HG03159 (cell line): ENCODE data around the gene ZNF726.
"Not testable (repeated sequence)": the region's sequence is repeated elsewhere in the genome, so short reads cannot be mapped to it uniquely, and the experiment has no call there.

Experiments used
- ATAC-seq: cut with Tn5 transposase; IDR thresholded peaks from one replicate; pipeline ENCODE4 v1.9.1; 2021; ENCODE audit warnings: mild to moderate bottlenecking, moderate library complexity; ENCODE audit not compliant: unreplicated experiment

The ZNF726 gene

GRCh38 chr19:23937031-23937430, 22.3 kb downstream of the ZNF726 start:
- not testable (repeated sequence) for ATAC-seq

GRCh38 chr19:23943411-23943810, 28.7 kb downstream of the ZNF726 start:
- ATAC-seq = no peak

DNA sequence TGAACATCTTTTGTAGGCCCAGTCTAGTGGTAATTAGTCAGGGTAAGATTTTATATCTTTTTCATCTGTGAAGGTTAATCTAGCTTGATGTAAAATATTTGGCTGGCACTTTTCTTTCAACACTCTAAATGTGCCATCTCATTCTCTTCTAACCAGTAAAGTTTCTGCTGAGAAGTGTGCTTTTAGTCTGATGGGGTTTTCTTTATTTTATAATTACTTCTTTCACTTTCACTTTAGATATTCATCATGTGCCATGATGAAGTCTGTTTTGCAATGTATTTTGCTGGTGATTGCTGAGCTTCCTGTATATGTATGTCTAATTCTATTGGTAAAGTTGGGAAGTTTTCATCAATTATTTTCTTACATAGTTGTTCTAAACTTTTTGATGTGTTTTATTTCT, 31.9 kb downstream of the ZNF726 start:
- ATAC-seq = no peak

GRCh38 chr19:23949611-23950010, 34.9 kb downstream of the ZNF726 start:
- no peak for ATAC-seq

- no peak for ATAC-seq
Observed at GRCh38 chr19:23956051-23956450, 41.4 kb downstream of the ZNF726 start.

DNA sequence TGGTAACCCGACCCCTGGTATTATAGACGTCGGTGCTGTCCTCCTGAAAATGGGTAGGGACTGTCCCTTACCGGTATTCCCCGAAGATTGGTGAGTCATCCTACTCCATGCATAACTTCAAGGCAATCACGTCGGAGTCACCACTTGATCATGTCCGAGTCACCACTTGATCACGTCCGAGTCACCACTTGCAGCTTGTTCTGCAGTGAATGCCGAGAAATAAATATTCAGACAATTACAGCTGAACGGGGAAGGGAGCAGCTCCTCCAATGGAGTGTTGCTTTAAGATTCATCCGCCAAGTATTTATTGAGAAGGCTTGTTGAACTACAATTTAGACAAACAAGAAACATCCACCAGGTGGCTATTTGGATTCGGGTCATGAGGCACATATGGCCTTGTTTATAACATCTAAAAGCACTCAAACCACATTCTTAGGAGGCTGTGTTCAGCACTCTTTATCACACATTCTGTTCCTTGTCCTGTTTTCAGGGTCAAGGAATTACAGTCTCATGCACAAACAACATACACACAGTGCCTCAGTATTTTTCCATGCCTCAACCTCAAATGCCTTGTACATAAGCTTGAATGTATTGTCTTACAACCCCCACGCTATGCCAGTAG, 43.1 kb downstream of the ZNF726 start:
- ATAC-seq = no peak

GRCh38 chr19:23963396-23963795, 48.7 kb downstream of the ZNF726 start:
- ATAC-seq = not testable (repeated sequence)

DNA sequence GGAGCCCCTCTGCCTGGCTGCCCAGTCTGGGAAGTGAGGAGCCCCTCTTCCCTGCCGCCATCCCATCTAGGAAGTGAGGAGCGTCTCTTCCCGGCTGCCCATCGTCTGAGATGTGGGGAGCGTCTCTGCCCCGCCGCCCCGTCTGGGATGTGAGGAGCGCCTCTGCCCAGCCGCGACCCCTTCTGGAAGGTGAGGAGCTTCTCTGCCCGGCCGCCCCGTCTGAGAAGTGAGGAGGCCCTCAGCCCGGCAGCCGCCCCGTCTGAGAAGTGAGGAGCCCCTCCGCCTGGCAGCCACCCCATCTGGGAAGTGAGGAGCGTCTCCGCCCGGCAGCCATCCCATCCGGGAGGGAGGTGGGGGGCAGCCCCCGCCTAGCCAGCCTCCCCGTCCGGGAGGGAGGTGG, 49.2 kb downstream of the ZNF726 start:
- ATAC-seq = not testable (repeated sequence)

DNA sequence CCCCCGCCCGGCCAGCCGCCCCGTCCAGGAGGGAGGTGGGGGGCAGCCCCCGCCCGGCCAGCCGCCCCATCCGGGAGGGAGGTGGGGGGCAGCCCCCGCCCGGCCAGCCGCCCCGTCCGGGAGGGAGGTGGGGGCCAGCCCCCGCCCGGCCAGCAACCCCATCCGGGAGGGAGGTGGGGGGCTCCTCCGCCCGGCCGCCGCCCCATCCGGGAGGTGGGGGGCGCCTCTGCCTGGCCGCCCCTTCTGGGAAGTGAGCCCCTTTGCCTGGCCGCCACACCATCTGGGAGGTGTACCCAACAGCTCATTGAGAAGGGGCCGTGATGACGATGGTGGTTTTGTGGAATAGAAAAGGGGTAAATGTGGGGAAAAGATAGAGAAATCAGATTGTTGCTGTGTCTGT, 49.6 kb downstream of the ZNF726 start:
- not testable (repeated sequence) for ATAC-seq

DNA sequence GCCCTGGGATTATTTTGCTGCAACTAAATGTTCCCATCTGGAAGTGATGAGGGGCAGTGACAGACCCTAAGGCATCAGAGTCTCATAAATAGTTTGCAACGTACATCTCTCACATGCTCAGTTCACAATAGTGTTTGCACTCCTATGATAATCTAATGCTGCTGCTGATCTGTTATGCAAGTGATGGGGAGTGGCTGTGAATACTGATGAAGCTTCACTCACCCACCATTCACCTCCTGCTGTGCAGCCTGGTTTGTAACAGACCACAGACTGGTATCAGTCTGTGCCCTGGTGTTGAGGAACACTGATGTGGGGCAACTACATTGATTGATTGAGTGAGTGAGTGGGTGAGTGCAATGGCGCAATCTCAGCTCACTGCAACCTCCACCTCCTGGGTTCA, 54.9 kb downstream of the ZNF726 start:
- no peak for ATAC-seq

DNA sequence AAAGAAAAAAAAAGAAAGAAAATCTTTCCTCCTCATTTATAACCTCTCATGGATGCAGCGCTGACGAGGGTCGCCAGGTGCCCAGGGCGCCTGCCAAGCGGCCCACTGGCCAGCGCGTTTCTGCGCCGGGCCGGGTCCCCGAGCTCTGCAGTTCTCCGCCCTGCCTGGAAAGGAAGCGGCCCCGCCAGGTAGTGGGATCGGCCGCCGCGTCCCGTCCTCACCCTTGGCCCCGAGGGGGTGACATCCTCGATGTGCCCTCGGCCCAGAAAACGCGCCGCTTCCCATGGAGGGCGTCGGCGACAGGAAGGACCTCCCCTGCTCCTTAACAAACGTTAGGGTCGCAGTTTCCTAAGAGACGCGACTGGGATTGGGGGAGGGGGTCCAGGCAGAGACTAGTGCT, 56.9 kb downstream of the ZNF726 start:
- ATAC-seq = no peak

- no peak for ATAC-seq
Observed at GRCh38 chr19:23972161-23972560, 57.5 kb downstream of the ZNF726 start.

GRCh38 chr19:23974941-23975340, 60.3 kb downstream of the ZNF726 start:
- ATAC-seq = no peak

- not testable (repeated sequence) for ATAC-seq
Observed at GRCh38 chr19:23976631-23977030, 61.9 kb downstream of the ZNF726 start.

GRCh38 chr19:23977256-23977655, 62.6 kb downstream of the ZNF726 start:
- not testable (repeated sequence) for ATAC-seq

DNA sequence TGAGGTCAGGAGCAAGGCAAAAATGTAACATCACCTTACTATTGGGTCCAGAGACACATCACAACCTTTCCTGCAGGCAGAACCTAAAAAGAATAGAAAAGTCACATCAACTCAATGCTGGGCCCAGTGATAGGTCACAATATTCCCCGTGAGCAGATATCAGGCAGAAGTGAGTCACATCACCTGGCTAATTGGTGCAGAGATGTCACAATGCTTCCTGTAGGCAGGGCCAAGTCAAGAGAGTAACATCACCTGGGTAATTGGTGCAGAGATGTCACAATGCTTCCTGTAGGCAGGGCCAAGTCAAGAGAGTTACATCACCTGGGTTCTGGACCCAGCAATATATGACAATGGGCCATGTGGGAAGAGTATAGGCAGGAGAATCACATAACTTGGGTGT, 63.4 kb downstream of the ZNF726 start:
- no peak for ATAC-seq

DNA sequence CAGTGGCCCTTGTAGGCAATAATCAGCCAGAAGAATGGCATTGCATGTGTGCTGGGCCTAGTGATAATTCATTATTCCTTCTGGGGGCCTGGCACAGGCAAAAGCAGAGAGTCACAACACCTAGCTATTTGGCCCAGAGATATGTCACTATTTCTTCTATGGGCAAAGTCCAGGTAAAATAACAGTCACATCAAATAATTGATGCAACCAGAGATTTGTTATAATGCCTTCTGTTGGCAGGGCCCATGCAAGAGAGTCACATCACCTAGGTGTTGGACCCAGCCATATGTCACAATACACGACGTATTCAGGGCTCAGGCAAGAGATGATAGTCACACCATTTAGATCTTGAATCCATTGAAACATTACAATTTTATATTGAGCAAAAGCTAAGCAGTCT, 66.1 kb downstream of the ZNF726 start:
- no peak for ATAC-seq

GRCh38 chr19:23981863-23982262, 67.2 kb downstream of the ZNF726 start:
- ATAC-seq = no peak

- ATAC-seq = no peak
Observed at GRCh38 chr19:23983406-23983805, 68.7 kb downstream of the ZNF726 start.
